GM18505 (cell line): ENCODE measurements around the gene DENND4A.

Experiments
- ATAC-seq: cut with Tn5 transposase; IDR thresholded peaks from one replicate; pipeline ENCODE4 v1.9.1; 2021; ENCODE audit not compliant: unreplicated experiment
- POLR2A ChIP-seq: IDR thresholded peaks from 4 replicates; pipeline ENCODE4 v1.6.1; 2011; ENCODE audit warnings: borderline replicate concordance; ENCODE audit not compliant: insufficient read depth, insufficient read length; ENCODE audit errors: extremely low read depth

The DENND4A gene

DNA sequence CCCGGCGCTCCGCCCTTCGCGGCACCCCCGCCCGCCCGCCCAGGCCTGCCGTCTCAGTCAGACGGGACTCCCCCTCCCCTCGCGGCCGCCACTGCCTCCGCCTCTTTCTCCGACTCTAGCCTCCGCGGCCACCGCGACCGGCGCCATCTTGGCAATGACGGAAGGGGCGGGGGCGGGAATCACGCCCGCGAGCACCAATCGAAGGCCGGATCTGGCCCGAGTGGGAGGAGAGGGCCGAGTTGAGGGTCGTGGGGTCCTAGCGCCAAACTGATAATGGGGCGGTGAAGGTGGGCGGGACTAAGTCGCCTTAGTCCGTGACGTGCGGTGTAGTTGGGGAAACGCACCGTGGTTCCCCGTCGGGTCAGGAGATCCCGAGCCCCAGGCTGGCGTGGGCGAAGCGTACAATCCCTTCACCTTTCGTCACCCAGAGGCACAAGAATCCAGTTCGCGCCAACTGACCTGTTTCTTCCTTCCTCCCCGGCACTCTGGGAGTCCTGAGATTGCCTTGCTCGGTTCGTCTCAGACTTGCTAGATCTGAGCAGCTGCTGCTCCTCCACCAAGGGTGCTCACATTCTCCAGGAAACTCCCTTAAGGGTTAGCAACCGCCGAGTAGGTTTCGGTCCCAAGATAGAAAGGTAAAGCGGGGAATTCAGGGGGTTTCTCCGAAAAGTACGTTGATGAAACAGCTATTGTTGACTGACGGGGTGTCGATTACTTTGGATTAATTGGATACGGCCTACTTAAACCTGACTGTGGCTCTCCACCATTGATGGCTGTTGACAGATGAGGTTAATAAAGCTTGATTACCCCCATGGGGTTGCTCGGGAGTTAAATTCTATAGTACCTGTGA is at the start of gene DENND4A:
DENND4A (minus strand) TSS at position 156 of the 850 bp plus-strand sequence. CDS start 35,843 bp downstream, outside the sequence.
- peak; percentile 75 for ATAC-seq
- TF ChIP-seq POLR2A = peak; percentile 79

DNA sequence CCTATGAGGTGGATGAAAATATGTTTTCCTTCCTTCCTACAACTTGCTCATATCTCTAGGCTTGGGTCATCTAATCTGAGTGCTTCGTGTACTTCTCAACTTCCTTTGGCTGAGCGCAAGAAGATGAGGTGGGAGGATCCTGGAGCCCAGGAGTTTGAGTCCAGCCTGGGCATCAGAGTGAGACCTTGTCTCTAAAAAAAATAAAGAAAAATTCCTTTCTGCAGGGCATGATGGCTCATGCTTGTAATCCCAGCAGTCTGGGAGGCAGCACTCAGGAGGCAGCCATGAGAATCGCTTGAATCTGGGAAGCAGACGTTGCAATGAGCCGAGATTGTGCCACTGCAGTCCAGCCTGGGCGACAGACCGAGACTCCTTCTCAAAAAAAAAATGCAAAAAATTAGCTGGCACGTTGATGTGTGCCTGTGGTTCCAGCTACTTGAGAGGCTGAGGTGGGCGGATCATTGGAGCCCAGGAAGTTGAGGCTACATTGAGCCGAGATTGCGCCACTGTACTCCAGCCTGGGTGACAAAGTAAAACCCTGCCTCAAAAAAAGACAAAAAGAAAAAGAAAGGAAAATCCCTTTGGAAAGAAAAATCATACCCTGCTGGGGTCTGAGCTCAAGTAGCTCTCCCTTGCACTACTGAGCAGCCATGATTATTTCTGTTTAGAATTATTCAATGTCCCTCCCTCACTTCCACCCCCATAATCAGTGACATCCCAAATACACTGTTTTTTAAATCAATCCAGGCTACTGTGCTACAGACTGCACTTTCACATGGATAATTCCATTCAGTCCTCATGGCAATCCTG is 49.2 kb upstream of the DENND4A start:
- TF ChIP-seq POLR2A = no peak

DNA sequence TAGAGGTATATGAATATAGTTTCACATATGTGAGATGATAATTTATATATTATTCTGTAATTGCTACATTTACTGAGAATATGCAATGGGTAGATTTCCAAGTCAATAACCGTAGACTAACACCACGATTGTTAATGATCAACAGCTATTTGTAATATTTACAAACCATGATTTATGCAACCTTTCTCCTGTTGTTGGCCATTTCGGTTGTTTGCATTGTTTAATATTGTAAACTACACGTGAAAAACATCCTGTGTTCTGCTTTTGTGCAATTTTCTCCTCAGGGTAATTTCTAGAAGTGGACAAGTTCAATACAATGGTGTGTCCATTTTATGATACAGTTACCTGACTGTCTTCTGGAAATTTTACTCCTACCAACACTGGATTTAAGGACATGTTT is 47.9 kb upstream of the DENND4A start:
- TF ChIP-seq POLR2A = no peak
- no peak for ATAC-seq

More for the DNA sequence above, 49.2 kb upstream of the DENND4A start:
- ATAC-seq = no peak

DNA sequence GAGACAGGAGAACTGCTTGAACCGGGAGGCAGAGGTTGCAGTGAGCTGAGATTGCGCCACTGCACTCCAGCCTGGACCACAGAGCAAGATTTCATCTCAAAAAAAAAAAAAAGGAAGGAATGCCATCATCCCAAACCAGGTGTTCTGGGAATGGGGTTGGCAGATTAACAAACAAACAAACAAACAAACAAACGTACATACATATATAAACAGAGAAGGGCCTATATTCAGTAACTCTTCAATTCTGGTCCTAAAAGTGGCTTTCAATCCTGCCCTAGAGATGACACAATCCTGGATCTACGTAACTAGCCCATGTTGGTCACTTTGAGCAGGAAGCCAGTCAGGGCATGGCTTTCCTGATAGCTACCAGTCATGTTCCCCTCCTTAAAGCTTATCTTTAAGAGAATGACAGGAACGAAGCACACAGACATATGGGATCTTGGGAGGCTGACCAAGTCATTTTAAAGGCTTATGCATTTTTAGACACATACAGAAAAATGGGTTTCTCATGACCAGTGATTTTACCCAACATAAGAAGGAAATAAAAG is 47.3 kb upstream of the DENND4A start:
- no peak for ATAC-seq
- no peak for TF ChIP-seq POLR2A

DNA sequence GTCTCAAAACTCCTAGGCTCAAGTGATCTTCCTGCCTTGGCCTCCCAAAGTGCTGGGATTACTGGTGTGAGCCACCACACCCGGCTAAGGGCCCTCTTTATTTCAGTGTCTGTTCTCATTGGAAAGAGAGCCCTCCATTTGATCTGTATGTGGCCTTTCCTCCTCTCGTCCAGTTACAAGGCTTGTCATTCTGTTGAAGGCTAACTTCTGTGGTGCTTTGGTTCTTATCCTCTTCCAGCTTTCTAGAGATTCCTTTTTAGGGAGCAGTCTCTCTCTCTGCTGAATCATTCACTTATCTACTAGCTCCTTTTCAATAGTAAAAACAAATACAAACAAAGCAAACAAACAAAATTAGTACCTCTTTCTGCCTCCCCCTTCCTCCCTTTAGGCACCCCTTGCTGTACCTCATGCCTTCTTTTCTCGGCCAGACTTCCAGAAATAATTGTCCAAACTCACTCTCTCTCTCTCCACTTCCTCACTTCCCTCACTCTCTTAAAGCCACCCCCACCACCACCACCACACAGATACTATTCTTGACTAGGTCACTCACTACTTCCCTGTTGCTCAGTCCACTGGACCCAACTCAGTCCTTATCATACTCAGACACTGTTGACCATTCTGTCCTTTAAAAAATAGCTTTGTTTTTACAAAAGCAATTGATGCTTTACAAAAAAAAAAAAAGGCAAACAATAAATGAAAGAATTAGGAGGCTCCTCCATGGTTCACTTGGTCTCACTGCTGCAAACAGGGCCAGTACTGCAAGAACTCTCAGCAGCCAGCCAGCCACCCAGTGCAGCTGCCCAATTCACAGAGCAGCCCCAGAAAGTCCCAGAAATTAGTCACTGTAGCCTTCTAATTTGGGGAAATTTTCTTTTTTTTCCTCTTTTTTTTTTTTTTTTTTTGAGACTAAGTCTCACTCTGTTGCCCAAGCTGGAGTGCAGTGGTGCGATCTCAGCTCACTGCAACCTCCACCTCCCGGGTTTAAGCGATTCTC is 45.5 kb upstream of the DENND4A start:
- no peak for TF ChIP-seq POLR2A
- no peak for ATAC-seq

DNA sequence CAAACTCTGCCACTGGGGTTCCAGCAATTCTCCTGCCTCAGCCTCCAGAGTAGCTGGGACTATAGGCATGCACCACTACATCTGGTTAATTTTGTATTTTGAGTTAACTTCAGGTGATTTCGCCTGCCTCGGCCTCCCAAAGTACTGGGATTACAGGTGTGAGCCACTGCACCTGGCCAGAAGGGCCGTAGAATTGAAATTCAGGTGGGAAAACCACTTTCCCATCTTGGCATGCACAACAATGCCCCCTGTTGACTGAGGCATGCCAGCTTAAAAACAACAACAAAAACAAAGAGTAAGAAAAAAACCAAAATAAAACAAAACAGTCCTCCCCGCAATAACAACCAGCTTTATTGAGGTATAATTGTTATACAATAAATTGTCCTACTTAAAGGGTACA is 44.6 kb upstream of the DENND4A start:
- no peak for ATAC-seq
- TF ChIP-seq POLR2A = no peak

DNA sequence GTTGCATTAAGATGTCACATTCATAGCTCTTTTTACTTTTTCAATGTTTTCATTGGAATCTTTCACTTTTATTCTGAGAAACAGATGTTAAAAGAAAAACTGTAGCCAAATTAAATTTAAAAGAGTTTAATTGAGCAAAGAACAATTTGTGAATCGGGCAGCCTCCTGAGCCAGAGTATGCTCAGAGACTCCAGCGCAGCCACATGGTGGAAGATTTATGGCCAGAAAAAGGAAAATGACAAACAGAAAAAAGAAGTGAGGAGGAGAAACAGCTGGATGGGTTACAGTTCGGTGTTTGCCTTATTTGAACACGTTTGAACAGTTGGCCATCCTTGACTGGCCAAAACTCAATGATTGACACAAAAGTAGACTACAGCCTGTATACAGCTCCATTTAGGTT is 43.4 kb upstream of the DENND4A start:
- TF ChIP-seq POLR2A = no peak
- no peak for ATAC-seq

DNA sequence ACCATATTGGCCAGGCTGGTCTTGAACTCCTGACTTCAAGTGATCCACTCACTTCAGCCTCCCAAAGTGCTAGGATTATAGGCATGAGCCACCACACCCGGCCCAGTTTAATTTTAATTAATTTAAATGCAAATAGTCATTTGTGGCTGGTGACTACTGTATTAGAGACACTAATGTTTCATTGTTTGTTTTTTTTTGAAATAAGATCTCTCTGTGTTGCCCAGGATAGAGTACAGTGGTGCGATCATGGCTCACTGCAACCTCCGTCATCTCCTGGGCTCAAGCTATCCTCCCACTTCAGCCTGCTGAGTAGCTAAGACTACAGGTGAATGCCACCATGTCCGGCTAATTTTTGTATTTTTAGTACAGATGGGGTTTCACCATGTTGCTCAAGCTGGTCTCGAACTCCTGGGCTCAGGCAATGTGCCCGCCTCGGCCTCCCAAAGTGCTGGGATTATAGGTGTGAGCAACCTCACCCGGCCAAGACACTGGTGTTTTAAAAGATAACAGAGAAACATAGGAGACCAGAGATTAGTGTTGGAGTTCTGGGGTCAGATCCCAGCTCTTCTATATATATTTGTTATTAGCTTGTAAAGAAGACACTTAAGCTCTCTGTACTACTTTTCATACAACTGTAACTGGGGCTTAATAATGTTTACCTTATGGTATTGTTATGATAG is 42.6 kb upstream of the DENND4A start:
- TF ChIP-seq POLR2A = no peak

DNA sequence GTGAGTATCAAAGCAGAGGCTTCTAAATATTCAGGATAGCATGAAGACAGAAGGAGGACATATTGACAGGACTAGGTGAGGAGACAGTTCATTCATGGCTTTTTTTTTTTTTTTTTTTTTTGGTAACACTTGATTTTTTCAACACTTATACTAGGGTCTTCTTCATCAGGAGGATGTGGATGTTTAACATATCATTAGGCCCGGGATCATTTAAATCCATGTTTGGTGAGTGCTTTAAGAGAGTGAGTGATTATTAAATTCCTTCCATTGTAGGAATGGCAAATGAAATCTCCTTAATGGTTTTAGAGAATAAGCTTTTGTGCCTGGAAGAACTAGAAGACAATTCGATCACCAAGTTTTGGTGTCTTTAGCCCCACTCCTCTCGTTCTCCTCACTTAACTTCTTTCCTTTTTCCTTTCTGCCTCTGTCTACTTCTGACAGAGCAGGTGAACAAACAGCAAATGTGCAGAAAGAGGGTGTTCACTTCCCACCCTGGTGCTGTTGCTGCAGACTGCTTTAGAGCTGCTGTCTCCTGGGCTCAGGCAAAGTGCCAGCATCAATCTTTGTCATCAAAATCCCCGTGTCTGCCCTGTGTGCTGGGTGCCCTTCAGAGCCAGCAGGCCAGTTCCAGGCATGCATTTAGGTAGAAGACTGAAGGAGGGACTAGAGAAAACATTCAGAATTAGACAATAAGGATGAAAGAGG is 41.6 kb upstream of the DENND4A start:
- no peak for ATAC-seq
- TF ChIP-seq POLR2A = no peak

More for the DNA sequence above, 42.6 kb upstream of the DENND4A start:
- ATAC-seq = no peak

DNA sequence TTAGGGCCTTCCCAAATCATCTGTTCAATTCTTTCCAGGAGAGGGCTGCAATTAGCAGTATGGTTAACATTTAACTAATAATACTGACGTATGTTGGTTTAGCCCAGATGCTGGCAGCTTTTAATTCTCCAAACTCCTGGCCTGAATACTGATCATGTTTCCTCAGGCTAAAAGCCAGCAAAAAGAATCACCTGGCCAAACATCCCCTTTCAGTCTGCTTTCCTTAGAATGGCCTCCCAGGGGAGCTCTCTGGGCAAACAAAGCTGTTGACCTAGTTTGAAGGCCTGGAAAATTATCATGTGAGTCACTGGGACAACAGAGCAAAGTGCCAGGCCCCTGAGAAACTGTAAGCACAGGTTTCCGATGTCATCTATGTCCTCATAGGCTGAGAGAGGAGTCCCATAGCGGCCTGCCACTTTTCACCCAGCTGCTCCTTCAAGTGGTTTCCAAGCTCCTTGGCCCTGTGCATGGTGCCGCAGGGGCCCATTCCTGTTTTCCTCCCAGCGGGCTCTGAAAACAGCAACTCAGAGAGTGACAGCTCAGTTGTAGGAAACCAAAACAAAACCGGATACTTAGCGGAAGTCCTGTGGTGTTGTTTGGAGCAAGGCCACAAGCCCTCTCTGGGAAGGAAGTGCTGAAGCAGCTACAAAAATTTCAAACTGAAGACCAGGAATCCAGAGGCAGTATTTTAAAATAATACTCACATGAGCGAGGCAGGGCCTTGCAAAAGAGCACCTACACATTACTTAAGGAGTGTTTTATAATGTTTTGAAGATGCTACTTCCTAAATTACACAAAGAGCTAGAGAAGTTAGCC is 40.7 kb upstream of the DENND4A start:
- TF ChIP-seq POLR2A = no peak
- ATAC-seq = no peak

DNA sequence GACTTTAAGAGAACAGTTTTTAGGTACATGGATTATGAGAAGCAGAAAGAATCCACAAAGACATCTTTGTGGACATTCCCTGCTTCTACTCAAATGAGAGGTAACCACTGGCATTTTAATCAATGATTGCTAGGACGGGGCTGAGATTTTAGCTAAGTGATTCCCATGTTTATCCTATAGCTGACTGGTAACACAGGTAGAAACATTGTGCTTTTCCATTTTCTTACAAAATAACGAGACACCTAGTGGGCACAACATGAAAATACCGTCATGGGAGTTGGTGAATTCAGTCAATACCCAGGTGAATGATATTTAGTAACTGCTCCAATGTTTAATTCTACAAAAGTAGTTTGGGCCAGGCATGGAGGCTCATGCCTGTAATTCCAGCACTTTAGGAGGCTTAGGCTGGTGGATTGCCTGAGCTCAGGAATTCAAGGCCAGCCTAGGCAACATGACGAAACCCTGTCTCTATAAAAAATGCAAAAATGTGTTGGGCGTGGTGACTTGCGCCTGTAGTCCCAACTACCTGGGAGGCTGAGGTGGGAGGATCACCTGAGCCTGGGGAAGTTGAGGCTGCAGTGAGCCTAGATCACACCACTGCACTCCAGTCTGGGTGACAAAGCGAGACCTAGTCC is 37.2 kb upstream of the DENND4A start:
- no peak for ATAC-seq

DNA sequence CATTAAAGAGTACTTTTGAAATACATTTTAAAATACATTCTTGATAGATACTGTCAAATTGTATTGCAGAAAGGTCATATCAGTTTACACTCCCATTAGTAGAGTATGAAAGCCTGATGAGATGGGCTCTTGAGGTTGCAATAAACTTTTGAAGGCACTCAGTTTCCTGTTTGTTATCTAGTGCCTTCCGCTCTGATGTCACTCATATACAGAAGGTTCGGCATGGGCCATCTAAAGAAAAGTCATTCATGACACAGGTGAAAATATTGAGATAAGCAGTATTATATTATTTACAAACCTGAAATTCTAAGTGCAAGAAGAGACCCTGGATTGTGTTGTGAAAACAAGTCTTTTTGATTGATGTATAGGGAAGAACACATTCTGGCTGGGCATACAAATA is 36.5 kb upstream of the DENND4A start:
- ATAC-seq = no peak

More for the DNA sequence above, 37.2 kb upstream of the DENND4A start:
- no peak for TF ChIP-seq POLR2A

More for the DNA sequence above, 36.5 kb upstream of the DENND4A start:
- TF ChIP-seq POLR2A = no peak
